Kidney capillary endothelial cell (primary cell): Measurements from ENCODE around the gene CLIC2.
"Not testable (repeated sequence)": the region's sequence is repeated elsewhere in the genome, so short reads cannot be mapped to it uniquely, and the experiment has no call there.

Experiments used
- DNase-seq: peaks from one replicate; pipeline ENCODE4 v3.0.0-alpha.2; 2018; ENCODE audit warnings: low spot score

The CLIC2 gene

GRCh38 chrX:155334486-155335336 lies at the start of gene CLIC2:
Gene CLIC2 (minus strand): TSS chrX:155334614. CDS start chrX:155334427, 187 bp downstream.
- peak; percentile 33 for DNase-seq

GRCh38 chrX:155382529-155382967 lies 48.1 kb upstream of the CLIC2 start:
- DNase-seq = not testable (repeated sequence)

GRCh38 chrX:155381843-155382528 lies 47.6 kb upstream of the CLIC2 start, which contains the start of gene F8A2:
Gene F8A2 (plus strand): TSS chrX:155382095. CDS start chrX:155382115, 20 bp downstream.
- DNase-seq = not testable (repeated sequence)

- DNase-seq = not testable (repeated sequence)
Measured at GRCh38 chrX:155379802-155380201, 45.4 kb upstream of the CLIC2 start.

- DNase-seq = not testable (repeated sequence)
Measured at GRCh38 chrX:155373777-155374458, 39.5 kb upstream of the CLIC2 start.

GRCh38 chrX:155363712-155364111 lies 29.3 kb upstream of the CLIC2 start:
- DNase-seq = not testable (repeated sequence)

- DNase-seq = not testable (repeated sequence)
Measured at GRCh38 chrX:155349448-155349847, 15.0 kb upstream of the CLIC2 start.

- DNase-seq = not testable (repeated sequence)
Measured at GRCh38 chrX:155345689-155346088, 11.3 kb upstream of the CLIC2 start.

GRCh38 chrX:155335337-155335712 lies 911 bp upstream of the CLIC2 start:
- DNase-seq = not testable (repeated sequence)

- no peak for DNase-seq
Measured at GRCh38 chrX:155333544-155334100, 792 bp downstream of the CLIC2 start.

GRCh38 chrX:155330992-155331391 lies 3.4 kb downstream of the CLIC2 start:
- no peak for DNase-seq

GRCh38 chrX:155329293-155329692 lies 5.1 kb downstream of the CLIC2 start:
- DNase-seq = no peak

- no peak for DNase-seq
Measured at GRCh38 chrX:155326610-155327009, 7.8 kb downstream of the CLIC2 start.

- DNase-seq = no peak
Measured at GRCh38 chrX:155314260-155314659, 20.2 kb downstream of the CLIC2 start.

- DNase-seq = no peak
Measured at GRCh38 chrX:155313766-155314165, 20.6 kb downstream of the CLIC2 start.

GRCh38 chrX:155293771-155294170 lies 40.6 kb downstream of the CLIC2 start:
- DNase-seq = no peak

GRCh38 chrX:155279873-155280272 lies 54.5 kb downstream of the CLIC2 start:
- DNase-seq = no peak

GRCh38 chrX:155270969-155271368 lies 63.4 kb downstream of the CLIC2 start:
- no peak for DNase-seq

- not testable (repeated sequence) for DNase-seq
Measured at GRCh38 chrX:155267995-155268394, 66.4 kb downstream of the CLIC2 start.

- DNase-seq = no peak
Measured at GRCh38 chrX:155266439-155266838, 68.0 kb downstream of the CLIC2 start.

GRCh38 chrX:155263854-155264628 lies 70.4 kb downstream of the CLIC2 start, which contains the start of gene RAB39B:
Gene RAB39B (minus strand): TSS chrX:155264491. CDS start chrX:155264288, 203 bp downstream.
- DNase-seq = peak; percentile 30
